MM.1S (cell line): ENCODE results near the gene KCNK4.

Source experiments
- DNase-seq: peaks from one replicate; pipeline ENCODE4 v3.0.0-alpha.2; 2015
- H2AFZ ChIP-seq: fragments of 300-600 bp; sonication (generic); 2 replicates; pipeline ENCODE4 v1.6.0; 2016; ENCODE audit warnings: antibody characterized with exemption, low read length
- H3F3A ChIP-seq: fragments of 300-600 bp; sonication (generic); 2 replicates; pipeline ENCODE4 v1.6.1; 2016; ENCODE audit warnings: mild to moderate bottlenecking, antibody characterized with exemption, low read length, moderate library complexity, mixed read lengths; ENCODE audit not compliant: insufficient read depth
- H3K27ac ChIP-seq: fragments of 300-600 bp; sonication (generic); 2 replicates; pipeline ENCODE4 v1.5.1; 2016; ENCODE audit warnings: mild to moderate bottlenecking, low read length
- H3K27me3 ChIP-seq: fragments of 300-600 bp; sonication (generic); replicated peaks from 2 replicates; pipeline ENCODE4 v1.6.0; 2016; ENCODE audit warnings: low read length; ENCODE audit not compliant: insufficient read depth
- H3K36me3 ChIP-seq: fragments of 300-600 bp; sonication (generic); replicated peaks from 2 replicates; pipeline ENCODE4 v1.6.1; 2016; ENCODE audit warnings: mild to moderate bottlenecking, low read length, mixed read lengths; ENCODE audit not compliant: insufficient read depth
- H3K4me1 ChIP-seq: fragments of 300-600 bp; sonication (generic); 2 replicates; pipeline ENCODE4 v1.6.1; 2016; ENCODE audit warnings: low read length, mixed read lengths
- H3K4me2 ChIP-seq: fragments of 300-600 bp; sonication (generic); 2 replicates; pipeline ENCODE4 v1.6.0; 2016; ENCODE audit warnings: low read depth, low read length
- H3K4me3 ChIP-seq: fragments of 300-600 bp; sonication (generic); 2 replicates; pipeline ENCODE4 v1.5.1; 2016; ENCODE audit warnings: low read length, mixed read lengths
- H3K79me2 ChIP-seq: fragments of 300-600 bp; sonication (generic); 2 replicates; pipeline ENCODE4 v1.6.1; 2016; ENCODE audit warnings: mixed run types, low read length, mixed read lengths
- H3K9ac ChIP-seq: fragments of 300-600 bp; sonication (generic); 2 replicates; pipeline ENCODE4 v1.6.1; 2016; ENCODE audit warnings: low read length, mixed read lengths
- H3K9me2 ChIP-seq: fragments of 300-600 bp; sonication (generic); replicated peaks from 2 replicates; pipeline ENCODE4 v1.6.1; 2016; ENCODE audit warnings: mild to moderate bottlenecking, low read length, mixed read lengths; ENCODE audit not compliant: insufficient read depth
- H3K9me3 ChIP-seq: fragments of 300-600 bp; sonication (generic); replicated peaks from 2 replicates; pipeline ENCODE4 v1.6.1; 2016; ENCODE audit warnings: mild to moderate bottlenecking, low read length, mixed read lengths; ENCODE audit not compliant: insufficient read depth
- H4K20me1 ChIP-seq: fragments of 300-600 bp; sonication (generic); 2 replicates; pipeline ENCODE4 v1.6.1; 2016; ENCODE audit warnings: mild to moderate bottlenecking, low read length, moderate library complexity, mixed read lengths; ENCODE audit not compliant: insufficient read depth
- EZH2 ChIP-seq: fragments of 300-600 bp; sonication (generic); optimal IDR thresholded peaks from 2 replicates; pipeline ENCODE3; 2017; ENCODE audit warnings: low read depth, mild to moderate bottlenecking, antibody characterized with exemption, low read length, mixed read lengths
- EZH2phosphoT487 ChIP-seq: fragments of 300-600 bp; sonication (generic); IDR thresholded peaks from 2 replicates; pipeline ENCODE4 v1.6.1; 2018; ENCODE audit warnings: antibody characterized with exemption, low read length
- TF ChIP-seq, protein P1 (sequence below): fragments of 300-600 bp; sonication (generic); IDR thresholded peaks from 2 replicates; pipeline ENCODE4 v1.5.1; 2016; ENCODE audit warnings: antibody characterized with exemption, low read length, mixed read lengths

Gene KCNK4

GRCh38 chr11:64349404-64349803 lies 58.3 kb downstream of the KCNK4 start:
- H3K4me1 ChIP-seq = no peaks in the 10 kb centered on the region

More at GRCh38 chr11:64349404-64349803, 58.3 kb downstream of the KCNK4 start:
- Histone ChIP-seq H3K27me3 (no peaks in the 10 kb centered on the region), H3K79me2 (0 out of 2 replicates have a peak, but pooled peaks cover 1% of the 10 kb centered on the region), H3K9me2 (no peaks in the 10 kb centered on the region), H3K9ac (no peak overlapping the region), H2AFZ (no peak overlapping the region), H3F3A (no peaks in the 10 kb centered on the region), H3K27ac (no peak overlapping the region), H3K4me3 (no peak overlapping the region), H3K4me2 (no peak overlapping the region), H4K20me1 (no peaks in the 10 kb centered on the region), H3K36me3 (no peaks in the 10 kb centered on the region), H3K9me3 (no peaks in the 10 kb centered on the region)
- TF ChIP-seq EZH2phosphoT487 (no peak), EZH2 (no peak)
- TF ChIP-seq, protein P1, sequence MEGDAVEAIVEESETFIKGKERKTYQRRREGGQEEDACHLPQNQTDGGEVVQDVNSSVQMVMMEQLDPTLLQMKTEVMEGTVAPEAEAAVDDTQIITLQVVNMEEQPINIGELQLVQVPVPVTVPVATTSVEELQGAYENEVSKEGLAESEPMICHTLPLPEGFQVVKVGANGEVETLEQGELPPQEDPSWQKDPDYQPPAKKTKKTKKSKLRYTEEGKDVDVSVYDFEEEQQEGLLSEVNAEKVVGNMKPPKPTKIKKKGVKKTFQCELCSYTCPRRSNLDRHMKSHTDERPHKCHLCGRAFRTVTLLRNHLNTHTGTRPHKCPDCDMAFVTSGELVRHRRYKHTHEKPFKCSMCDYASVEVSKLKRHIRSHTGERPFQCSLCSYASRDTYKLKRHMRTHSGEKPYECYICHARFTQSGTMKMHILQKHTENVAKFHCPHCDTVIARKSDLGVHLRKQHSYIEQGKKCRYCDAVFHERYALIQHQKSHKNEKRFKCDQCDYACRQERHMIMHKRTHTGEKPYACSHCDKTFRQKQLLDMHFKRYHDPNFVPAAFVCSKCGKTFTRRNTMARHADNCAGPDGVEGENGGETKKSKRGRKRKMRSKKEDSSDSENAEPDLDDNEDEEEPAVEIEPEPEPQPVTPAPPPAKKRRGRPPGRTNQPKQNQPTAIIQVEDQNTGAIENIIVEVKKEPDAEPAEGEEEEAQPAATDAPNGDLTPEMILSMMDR = no peak
- DNase-seq = no peak
